Stomach (tissue), 9 donors: ENCODE measurements around the gene DTX3. TPM values are rescaled to one million over a fixed set of nuclear protein-coding genes. Genes with fewer than 3 reads are reported as not detected.
"Not testable (repeated sequence)": the region's sequence is repeated elsewhere in the genome, so short reads cannot be mapped to it uniquely, and the experiment has no call there.

Experiments
- DNase-seq, 2 donors: peaks; one replicate each; pipeline versions ENCODE4 v3.0.0 to v3.0.0-alpha.2; 2013 to 2019
- H3K27ac ChIP-seq, 5 donors: fragments of 200-600 bp in 4 of 5; sonication (generic) in 4 of 5; one replicate each; pipeline ENCODE4 v1.5.1; 2013 to 2019; ENCODE audit warnings: mild to moderate bottlenecking in 1 of 5, moderate library complexity in 1 of 5
- H3K27me3 ChIP-seq, 3 donors: fragments of 200-600 bp; sonication (generic); one replicate each; pipeline ENCODE4 v1.5.1; 2017 to 2019; ENCODE audit warnings: mixed run types in 1 of 3
- H3K36me3 ChIP-seq, 4 donors: fragments of 200-600 bp; sonication (generic); 1 replicate in 3 of 4; 2 replicates in 1 of 4; pipeline ENCODE4 v1.5.1; 2016 to 2019
- H3K4me1 ChIP-seq, 4 donors: fragments of 200-600 bp; sonication (generic); one replicate each; pipeline ENCODE4 v1.5.1; 2016 to 2019
- H3K4me3 ChIP-seq, 4 donors: fragments of 200-600 bp; sonication (generic) in 3 of 4; one replicate each; pipeline ENCODE4 v1.5.1; 2016 to 2019; ENCODE audit warnings: mild to moderate bottlenecking in 1 of 4
- H3K9me3 ChIP-seq, 4 donors: fragments of 200-600 bp; sonication (generic); one replicate each; pipeline ENCODE4 v1.5.1; 2016 to 2019
- CTCF ChIP-seq, 7 experiments: fragments of 450-650 bp in 4 of 7; fragments of 200-600 bp in 3 of 7; sonication (generic) in 3 of 7; IDR thresholded peaks; one replicate each; pipeline ENCODE4 v1.5.1; 2016 to 2019; ENCODE audit warnings: antibody characterized with exemption in 7 of 7, control low read depth in 2 of 7, mild to moderate bottlenecking in 1 of 7
- EP300 ChIP-seq: sonication (generic); formaldehyde crosslinking; IDR thresholded peaks from one replicate; pipeline ENCODE4 v1.6.1; 2017; ENCODE audit warnings: antibody characterized with exemption
- POLR2A ChIP-seq, 4 donors: fragments of 450-650 bp; IDR thresholded peaks; one replicate each; pipeline ENCODE4 v1.6.1; 2016; ENCODE audit warnings: antibody characterized with exemption in 4 of 4, control low read depth in 2 of 4, mild to moderate bottlenecking in 1 of 4, moderate library complexity in 1 of 4
- POLR2AphosphoS5 ChIP-seq, 3 donors: sonication (generic); formaldehyde crosslinking; IDR thresholded peaks; one replicate each; pipeline ENCODE4 v1.6.1; 2016; ENCODE audit warnings: antibody characterized with exemption in 3 of 3
- WGBS, 5 donors: extraction: QIAGEN DNeasy Blood & Tissue Kit in 3 of 5; methylation state at CpG; one replicate each; pipeline versions ENCODE4 v1.1.5 to v1.1.7; 2013 to 2018; 5-methylcytosine and 5-hydroxymethylcytosine counted together
- intact Hi-C: fragments of 100-400 bp; cut with DNase I; formaldehyde crosslinking; loops from one replicate; pipeline ENCODE4 v1.15.1; 2023; ENCODE audit warnings: low total_unique reads
- polyA plus RNA-seq, 3 donors: library from polyadenylated mRNA; stranded (reverse); fragments of 200-250 nt; gene quantifications; one replicate each; pipeline ENCODE4 v1.2.3, GENCODE V29; 2013
- total RNA-seq, 5 donors: library from RNA; depleted of rRNA; stranded (reverse); fragments of >200 nt; gene quantifications; one replicate each; pipeline versions ENCODE4 v1.1.0 to v1.2.3, GENCODE V29; 2014 to 2016
- donor health status: healthy with polysubstance abuse.
- donor health status: Bipolar disorder and iron deficiency.
- donor health status: healthy.

DTX3 gene
- total and polyA plus RNA-seq, 8 donors: 5.2 to 49.6 (median 15.9) TPM

GRCh38 chr12:57560516-57560915, 44.1 kb upstream of the DTX3 start:
- 90 to 96% (median 92%) methylated on average over 2 of the region's 2 CpGs for WGBS, 5 donors
- intact Hi-C loops: no loop called here
- DNase-seq: no peak
- Histone ChIP-seq H3K4me3 (no peak overlapping the region), H3K27me3 (peaks cover 0 to 21% (median 0%) of the 10 kb centered on the region in 3 donors), H3K9me3 (no peaks in the 10 kb centered on the region), H3K27ac (no peak overlapping the region), H3K4me1 (no peaks in the 10 kb centered on the region), H3K36me3 (no peaks in the 10 kb centered on the region)
- TF ChIP-seq POLR2AphosphoS5 (IDR thresholded peaks at IDR 0.05): no peak
- no peak for TF ChIP-seq CTCF (IDR thresholded peaks at IDR 0.05)
- TF ChIP-seq EP300: no peak
- TF ChIP-seq POLR2A (IDR thresholded peaks at IDR 0.05): no peak

GRCh38 chr12:57561117-57561516, 43.5 kb upstream of the DTX3 start:
- H3K9me3 ChIP-seq, H3K27ac ChIP-seq, H3K4me1 ChIP-seq, H3K4me3 ChIP-seq, DNase-seq, H3K36me3 ChIP-seq, intact Hi-C loops: not testable (repeated sequence)
- WGBS, 5 donors: 43 to 48% (median 46%) methylated on average over 1 of the region's 1 CpG
- H3K27me3 ChIP-seq: peaks cover 0 to 21% (median 0%) of the 10 kb centered on the region in 3 donors

GRCh38 chr12:57563358-57563757, 41.3 kb upstream of the DTX3 start:
- H3K9me3 ChIP-seq: no peaks in the 10 kb centered on the region
- intact Hi-C loops: no loop called here
- H3K27me3 ChIP-seq: peaks cover 0 to 30% (median 0%) of the 10 kb centered on the region in 3 donors
- no peak for DNase-seq
- no peak overlapping the region for H3K27ac ChIP-seq
- no peaks in the 10 kb centered on the region for H3K36me3 ChIP-seq
- H3K4me1 ChIP-seq: no peaks in the 10 kb centered on the region
- no peak for TF ChIP-seq CTCF (IDR thresholded peaks at IDR 0.05)
- no peak for TF ChIP-seq POLR2AphosphoS5 (IDR thresholded peaks at IDR 0.05)
- no peak for TF ChIP-seq POLR2A (IDR thresholded peaks at IDR 0.05)
- no peak for TF ChIP-seq EP300
- WGBS, 5 donors: 52 to 65% (median 54%) methylated on average over 4 of the region's 4 CpGs
- H3K4me3 ChIP-seq: no peak overlapping the region

GRCh38 chr12:57564178-57564740, 40.4 kb upstream of the DTX3 start:
- WGBS, 5 donors: 74 to 85% (median 82%) methylated on average over 7 of the region's 7 CpGs
- TF ChIP-seq EP300 (no peak), CTCF (IDR thresholded peaks at IDR 0.05) (no peak), POLR2AphosphoS5 (IDR thresholded peaks at IDR 0.05) (no peak), POLR2A (IDR thresholded peaks at IDR 0.05) (no peak)
- intact Hi-C loops: no loop called here
- Histone ChIP-seq H3K36me3 (no peaks in the 10 kb centered on the region), H3K27ac (no peak overlapping the region), H3K4me3 (no peak overlapping the region), H3K4me1 (no peaks in the 10 kb centered on the region), H3K9me3 (no peaks in the 10 kb centered on the region), H3K27me3 (peaks cover 0 to 30% (median 0%) of the 10 kb centered on the region in 3 donors)
- DNase-seq: no peak

- DNase-seq: no peak
- Histone ChIP-seq H3K36me3 (peaks cover 0 to 12% (median 9%) of the 10 kb centered on the region in 4 donors), H3K4me1 (no peaks in the 10 kb centered on the region), H3K27me3 (peaks cover 0 to 12% (median 0%) of the 10 kb centered on the region in 3 donors), H3K4me3 (no peak overlapping the region), H3K27ac (no peak overlapping the region), H3K9me3 (no peaks in the 10 kb centered on the region)
- intact Hi-C loops: no loop called here
- 77 to 85% (median 80%) methylated on average over 6 of the region's 6 CpGs for WGBS, 5 donors
- TF ChIP-seq CTCF (IDR thresholded peaks at IDR 0.05) (no peak), POLR2A (IDR thresholded peaks at IDR 0.05) (no peak), POLR2AphosphoS5 (IDR thresholded peaks at IDR 0.05) (no peak), EP300 (no peak)
Measured at GRCh38 chr12:57568838-57569237, 35.8 kb upstream of the DTX3 start.
